Measurements from ENCODE around the gene ACTRT2.

DNA sequence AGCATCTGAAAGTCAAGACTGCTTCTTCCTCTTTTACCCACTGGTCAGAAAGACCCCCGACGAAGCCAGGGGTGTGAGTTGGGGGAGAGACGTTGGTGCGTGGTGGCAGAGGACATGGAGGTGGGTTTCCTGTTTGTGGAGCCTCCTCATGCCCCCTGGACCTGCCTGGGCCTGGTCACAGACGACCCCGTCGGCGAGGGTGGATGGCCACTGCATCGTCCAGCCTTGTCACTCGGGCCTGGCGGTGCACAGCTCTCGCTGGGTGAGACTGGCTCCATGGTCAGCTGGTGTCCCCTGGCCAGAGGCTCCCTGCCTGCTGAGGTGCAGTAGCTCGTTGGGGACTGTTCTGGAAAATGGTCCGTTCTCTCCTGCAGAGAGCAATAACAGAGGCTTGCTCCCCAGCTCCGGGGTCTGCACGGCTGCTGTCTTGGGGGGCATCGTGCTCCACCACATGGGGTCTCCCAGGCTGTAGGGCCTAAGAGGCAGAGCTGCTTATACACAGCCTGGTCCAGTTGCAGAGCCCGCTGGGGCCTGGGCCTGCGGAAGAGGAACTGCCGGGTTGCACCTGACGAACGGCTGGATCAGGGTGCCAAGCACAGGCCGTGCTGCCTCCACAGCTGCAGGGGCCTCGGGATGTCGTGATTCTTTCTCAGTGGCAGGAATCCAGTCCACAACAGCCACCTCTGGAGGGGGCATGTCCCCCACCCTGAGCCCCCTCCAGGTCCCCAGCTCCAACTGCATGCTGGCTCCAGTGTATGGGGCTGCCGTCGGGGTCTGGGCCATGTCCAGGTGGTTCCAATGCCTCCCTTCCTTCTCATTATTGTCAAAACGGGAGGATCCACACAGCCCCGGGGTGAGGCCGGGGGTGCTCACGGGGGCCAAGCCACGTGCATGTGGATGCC lies 18.0 kb upstream of the ACTRT2 start:
- TF ChIP-seq, protein P1, sequence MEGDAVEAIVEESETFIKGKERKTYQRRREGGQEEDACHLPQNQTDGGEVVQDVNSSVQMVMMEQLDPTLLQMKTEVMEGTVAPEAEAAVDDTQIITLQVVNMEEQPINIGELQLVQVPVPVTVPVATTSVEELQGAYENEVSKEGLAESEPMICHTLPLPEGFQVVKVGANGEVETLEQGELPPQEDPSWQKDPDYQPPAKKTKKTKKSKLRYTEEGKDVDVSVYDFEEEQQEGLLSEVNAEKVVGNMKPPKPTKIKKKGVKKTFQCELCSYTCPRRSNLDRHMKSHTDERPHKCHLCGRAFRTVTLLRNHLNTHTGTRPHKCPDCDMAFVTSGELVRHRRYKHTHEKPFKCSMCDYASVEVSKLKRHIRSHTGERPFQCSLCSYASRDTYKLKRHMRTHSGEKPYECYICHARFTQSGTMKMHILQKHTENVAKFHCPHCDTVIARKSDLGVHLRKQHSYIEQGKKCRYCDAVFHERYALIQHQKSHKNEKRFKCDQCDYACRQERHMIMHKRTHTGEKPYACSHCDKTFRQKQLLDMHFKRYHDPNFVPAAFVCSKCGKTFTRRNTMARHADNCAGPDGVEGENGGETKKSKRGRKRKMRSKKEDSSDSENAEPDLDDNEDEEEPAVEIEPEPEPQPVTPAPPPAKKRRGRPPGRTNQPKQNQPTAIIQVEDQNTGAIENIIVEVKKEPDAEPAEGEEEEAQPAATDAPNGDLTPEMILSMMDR (IDR thresholded peaks at IDR 0.05 in 8 of 11, conservative IDR thresholded peaks at IDR 0.05 in 3 of 11): no peak
- TF ChIP-seq POLR2AphosphoS5 (IDR thresholded peaks at IDR 0.05): no peak
- TF ChIP-seq POLR2A (IDR thresholded peaks at IDR 0.05): no peak
